OCI-LY7 (cell line): ENCODE data around the gene CAPN5. TPM values are rescaled to one million over a fixed set of nuclear protein-coding genes. Genes with fewer than 3 reads are reported as not detected.

ENCODE experiments used
- BruUV-seq: library from RNA; stranded (reverse); fragments of 400-500 nt; replicated peaks from 2 replicates; lab custom pipeline; 2021; lab: Mats Ljungman, UMichigan
- CTCF ChIA-PET: fragments of 300-600 bp; sonication (Branson Sonifier 250); formaldehyde crosslinking; loops from one replicate; lab custom pipeline; 2022; ENCODE audit warnings: antibody characterized with exemption; ENCODE audit not compliant: unreplicated experiment; lab: Charles Lee
- POLR2A ChIA-PET: fragments of 300-600 bp; sonication (Branson Sonifier 250); formaldehyde crosslinking; loops from one replicate; lab custom pipeline; 2022; ENCODE audit warnings: antibody characterized with exemption; lab: Charles Lee
- DNase-seq: peaks from one replicate; pipeline ENCODE4 v3.0.0-alpha.2; 2015; ENCODE audit warnings: low spot score
- H2AFZ ChIP-seq: fragments of 200-600 bp; sonication (generic), shearing (Covaris generic); 2 replicates; pipeline ENCODE4 v1.6.1; 2014; ENCODE audit warnings: mild to moderate bottlenecking, antibody characterized with exemption, low read length, moderate library complexity
- H3K27ac ChIP-seq: fragments of 200-600 bp; sonication (generic); 2 replicates; pipeline ENCODE4 v1.5.1; 2014; ENCODE audit warnings: mixed run types, low read depth, mild to moderate bottlenecking, moderate library complexity, low read length, inconsistent platforms; ENCODE audit not compliant: poor library complexity, severe bottlenecking
- H3K36me3 ChIP-seq: fragments of 200-600 bp; sonication (generic); 2 replicates; pipeline ENCODE4 v1.6.1; 2014; ENCODE audit warnings: mild to moderate bottlenecking, antibody characterized with exemption, low read length, moderate library complexity, mixed read lengths; ENCODE audit not compliant: insufficient read depth
- H3K4me1 ChIP-seq: fragments of 200-600 bp; sonication (generic); 2 replicates; pipeline ENCODE4 v1.5.1; 2014; ENCODE audit warnings: mild to moderate bottlenecking, low read length; ENCODE audit not compliant: insufficient read depth, poor library complexity, severe bottlenecking
- H3K4me2 ChIP-seq: fragments of 200-600 bp; sonication (generic); 2 replicates; pipeline ENCODE4 v1.6.1; 2014; ENCODE audit warnings: mild to moderate bottlenecking, low read length
- H3K4me3 ChIP-seq: fragments of 200-600 bp; sonication (generic); 2 replicates; pipeline ENCODE4 v1.5.1; 2014; ENCODE audit warnings: mild to moderate bottlenecking, low read depth, low read length; ENCODE audit not compliant: poor library complexity, severe bottlenecking
- H3K79me2 ChIP-seq: fragments of 200-600 bp; sonication (generic); 2 replicates; pipeline ENCODE4 v1.6.1; 2016; ENCODE audit warnings: low read depth, mild to moderate bottlenecking, low read length, moderate library complexity, mixed read lengths; ENCODE audit not compliant: insufficient read depth
- H3K9me2 ChIP-seq: fragments of 200-600 bp; sonication (generic); 2 replicates; pipeline ENCODE4 v1.6.1; 2016; ENCODE audit warnings: mild to moderate bottlenecking, low read length, mixed read lengths; ENCODE audit not compliant: insufficient read depth
- H3K9me3 ChIP-seq: fragments of 200-600 bp; sonication (generic); 2 replicates; pipeline ENCODE4 v1.6.1; 2014; ENCODE audit warnings: mild to moderate bottlenecking, mixed run types, low read length, mixed read lengths
- H4K20me1 ChIP-seq: fragments of 200-600 bp; sonication (generic); 2 replicates; pipeline ENCODE4 v1.6.1; 2014; ENCODE audit warnings: mild to moderate bottlenecking, antibody characterized with exemption, low read length, moderate library complexity, mixed read lengths; ENCODE audit not compliant: insufficient read depth
- CTCF ChIP-seq: fragments of 200-600 bp; sonication (generic); conservative IDR thresholded peaks from 2 replicates; pipeline ENCODE4 v1.5.1; 2014; ENCODE audit warnings: mild to moderate bottlenecking, antibody characterized with exemption, low read length, moderate library complexity, mixed read lengths
- EZH2phosphoT487 ChIP-seq: fragments of 200-600 bp; sonication (generic); IDR thresholded peaks from 2 replicates; pipeline ENCODE4 v1.6.1; 2018; ENCODE audit warnings: low read depth, borderline replicate concordance, mild to moderate bottlenecking, mixed run types, antibody characterized with exemption, low read length, moderate library complexity, mixed read lengths
- intact Hi-C: fragments of 100-400 bp; cut with micrococcal nuclease; formaldehyde crosslinking; loops from one replicate; pipeline ENCODE4 v1.10.0; 2022; ENCODE audit not compliant: unreplicated experiment
- total RNA-seq, 2 experiments: library from RNA; depleted of rRNA in 1 of 2; stranded (reverse); fragments of >200 nt in 1 of 2; shearing (Covaris generic) in 1 of 2; gene quantifications; 2 replicates each; pipeline ENCODE4 v1.2.3, GENCODE V29; 2014 to 2022

The CAPN5 gene
- total RNA-seq, 2 experiments from 2014 or later = 1.4 to 1.5 TPM

GRCh38 chr11:77111277-77111676, 44.5 kb downstream of the CAPN5 start:
- Histone ChIP-seq H3K4me1 (no peaks in the 10 kb centered on the region), H3K36me3 (no peaks in the 10 kb centered on the region), H3K4me2 (no peak overlapping the region), H3K79me2 (no peaks in the 10 kb centered on the region), H3K9me3 (no peaks in the 10 kb centered on the region), H3K4me3 (no peak overlapping the region), H2AFZ (no peak overlapping the region), H3K27ac (no peak overlapping the region), H4K20me1 (no peaks in the 10 kb centered on the region), H3K9me2 (no peaks in the 10 kb centered on the region)
- TF ChIP-seq CTCF (no peak), EZH2phosphoT487 (no peak)
- intact Hi-C loops = no loop called here
- CTCF ChIA-PET = no interaction called here
- no peak for DNase-seq
- POLR2A ChIA-PET = no interaction called here
- BruUV-seq = no TSS peak

GRCh38 chr11:77111946-77112345, 45.2 kb downstream of the CAPN5 start:
- no peaks in the 10 kb centered on the region for H4K20me1 ChIP-seq
- no peak overlapping the region for H3K4me2 ChIP-seq
- no peaks in the 10 kb centered on the region for H3K4me1 ChIP-seq
- no peaks in the 10 kb centered on the region for H3K36me3 ChIP-seq
- no peak for DNase-seq
- POLR2A ChIA-PET = no interaction called here
- no peaks in the 10 kb centered on the region for H3K9me3 ChIP-seq
- H3K4me3 ChIP-seq = no peak overlapping the region
- BruUV-seq = no TSS peak
- TF ChIP-seq CTCF (no peak), EZH2phosphoT487 (no peak)
- no peak overlapping the region for H3K27ac ChIP-seq
- CTCF ChIA-PET = no interaction called here
- H2AFZ ChIP-seq = no peak overlapping the region
- H3K9me2 ChIP-seq = no peaks in the 10 kb centered on the region
- intact Hi-C loops = no loop called here
- no peaks in the 10 kb centered on the region for H3K79me2 ChIP-seq

- H3K4me2 ChIP-seq = no peak overlapping the region
- H3K27ac ChIP-seq = no peak overlapping the region
- no peak overlapping the region for H2AFZ ChIP-seq
- H3K4me3 ChIP-seq = no peak overlapping the region
- no peak for TF ChIP-seq EZH2phosphoT487
- no peak for TF ChIP-seq CTCF
- ChIA-PET CTCF (no interaction called here), POLR2A (no interaction called here)
- H3K9me3 ChIP-seq = no peaks in the 10 kb centered on the region
- no peaks in the 10 kb centered on the region for H3K36me3 ChIP-seq
- no peaks in the 10 kb centered on the region for H3K9me2 ChIP-seq
- no TSS peak for BruUV-seq
- H3K4me1 ChIP-seq = no peaks in the 10 kb centered on the region
- DNase-seq = no peak
- H4K20me1 ChIP-seq = no peaks in the 10 kb centered on the region
- intact Hi-C loops = no loop called here
- no peaks in the 10 kb centered on the region for H3K79me2 ChIP-seq
Measured at GRCh38 chr11:77112641-77113381, 46.0 kb downstream of the CAPN5 start.
